Endothelial cell (in vitro differentiated cells): ENCODE results near the gene RRM1. TPM values are rescaled to one million over a fixed set of nuclear protein-coding genes. Genes with fewer than 3 reads are reported as not detected.

Experiments used
- DNase-seq: peaks from one replicate; pipeline ENCODE4 v3.0.0; 2021; ENCODE audit warnings: low spot score
- H3K27ac Mint-ChIP-seq: one replicate; pipeline ENCODE4 v1.8.0; 2021; ENCODE audit warnings: mixed read lengths, inconsistent platforms; ENCODE audit not compliant: unreplicated experiment
- H3K27me3 Mint-ChIP-seq: one replicate; pipeline ENCODE4 v1.8.0; 2021; ENCODE audit warnings: mild to moderate bottlenecking, moderate library complexity, mixed read lengths, inconsistent platforms; ENCODE audit not compliant: unreplicated experiment
- H3K36me3 Mint-ChIP-seq: one replicate; pipeline ENCODE4 v1.8.0; 2021; ENCODE audit warnings: mild to moderate bottlenecking, low read depth, mixed read lengths, inconsistent platforms; ENCODE audit not compliant: unreplicated experiment
- H3K4me1 Mint-ChIP-seq: one replicate; pipeline ENCODE4 v1.8.0; 2021; ENCODE audit warnings: mild to moderate bottlenecking, mixed read lengths, inconsistent platforms; ENCODE audit not compliant: unreplicated experiment
- H3K4me3 Mint-ChIP-seq: one replicate; pipeline ENCODE4 v1.8.0; 2021; ENCODE audit warnings: mild to moderate bottlenecking, mixed read lengths, inconsistent platforms; ENCODE audit not compliant: unreplicated experiment
- H3K9me3 Mint-ChIP-seq: one replicate; pipeline ENCODE4 v1.8.0; 2021; ENCODE audit warnings: mixed read lengths, inconsistent platforms; ENCODE audit not compliant: unreplicated experiment
- CTCF ChIP-seq: fragments of 200-600 bp; sonication (generic); IDR thresholded peaks from one replicate; pipeline ENCODE4 v1.5.0; 2021; ENCODE audit warnings: antibody characterized with exemption; ENCODE audit not compliant: unreplicated experiment
- total RNA-seq: library from RNA; stranded (reverse); fragmentation: NEBNext Ultra II Directional; extraction: Animal tissue kit (Norgen Biotek cat#: 25700); gene quantifications from one replicate; pipeline ENCODE4 v1.2.1, GENCODE V29; 2021; ENCODE audit not compliant: unreplicated experiment

RRM1 gene
- total RNA-seq, 1 donor from 2014 or later = 48.0 TPM

DNA sequence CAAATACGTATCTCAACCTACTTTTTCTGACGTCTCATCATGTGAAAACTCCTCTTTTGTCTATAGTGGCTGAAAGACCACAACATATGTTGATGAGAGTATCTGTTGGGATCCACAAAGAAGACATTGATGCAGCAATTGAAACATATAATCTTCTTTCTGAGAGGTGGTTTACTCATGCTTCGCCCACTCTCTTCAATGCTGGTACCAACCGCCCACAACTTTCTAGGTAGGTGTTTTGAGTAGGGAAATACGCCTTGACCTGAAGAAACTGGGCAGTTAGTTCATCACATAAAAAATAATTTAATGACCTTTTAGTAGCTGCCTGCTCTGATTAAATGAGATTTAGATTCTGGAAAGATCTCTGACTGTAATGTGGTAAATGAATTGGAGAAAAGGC lies 17.2 kb downstream of the RRM1 start:
- no peak for DNase-seq

GRCh38 chr11:4115128-4115527 lies 20.5 kb downstream of the RRM1 start:
- H3K27ac Mint-ChIP-seq = no peak overlapping the region
- TF ChIP-seq CTCF = no peak
- peaks cover 8% of the 10 kb centered on the region for H3K36me3 Mint-ChIP-seq
- no peak for DNase-seq
- H3K27me3 Mint-ChIP-seq = no peaks in the 10 kb centered on the region
- H3K4me3 Mint-ChIP-seq = no peak overlapping the region
- H3K9me3 Mint-ChIP-seq = no peaks in the 10 kb centered on the region
- H3K4me1 Mint-ChIP-seq = no peaks in the 10 kb centered on the region

More for the DNA sequence above, 17.2 kb downstream of the RRM1 start:
- Mint-ChIP-seq H3K36me3 (peaks cover 8% of the 10 kb centered on the region), H3K27ac (no peak overlapping the region), H3K9me3 (no peaks in the 10 kb centered on the region), H3K4me1 (no peaks in the 10 kb centered on the region), H3K4me3 (no peak overlapping the region), H3K27me3 (no peaks in the 10 kb centered on the region)
- TF ChIP-seq CTCF = no peak

DNA sequence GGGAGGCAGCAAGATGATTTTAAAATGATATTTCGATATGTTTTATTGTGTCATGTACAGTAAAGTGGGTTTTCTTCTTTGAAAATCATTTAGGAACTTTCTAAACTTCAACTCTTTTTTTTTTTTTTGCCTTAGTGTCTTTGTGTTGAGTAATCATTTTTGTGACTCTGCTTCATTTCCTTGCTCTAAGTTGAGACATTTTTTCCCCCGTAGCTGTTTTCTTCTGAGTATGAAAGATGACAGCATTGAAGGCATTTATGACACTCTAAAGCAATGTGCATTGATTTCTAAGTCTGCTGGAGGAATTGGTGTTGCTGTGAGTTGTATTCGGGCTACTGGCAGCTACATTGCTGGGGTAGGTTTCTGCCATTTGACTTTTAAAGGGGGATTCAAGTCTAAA lies 23.5 kb downstream of the RRM1 start:
- no peak overlapping the region for H3K4me3 Mint-ChIP-seq
- H3K36me3 Mint-ChIP-seq = peaks cover 13% of the 10 kb centered on the region
- TF ChIP-seq CTCF = no peak
- DNase-seq = no peak
- H3K27ac Mint-ChIP-seq = no peak overlapping the region
- H3K27me3 Mint-ChIP-seq = no peaks in the 10 kb centered on the region
- no peaks in the 10 kb centered on the region for H3K9me3 Mint-ChIP-seq
- no peaks in the 10 kb centered on the region for H3K4me1 Mint-ChIP-seq

GRCh38 chr11:4123218-4123617 lies 28.6 kb downstream of the RRM1 start:
- no peak for TF ChIP-seq CTCF
- H3K4me3 Mint-ChIP-seq = no peak overlapping the region
- H3K27me3 Mint-ChIP-seq = no peaks in the 10 kb centered on the region

GRCh38 chr11:4125141-4125540 lies 30.5 kb downstream of the RRM1 start:
- peaks cover 19% of the 10 kb centered on the region for H3K36me3 Mint-ChIP-seq
- H3K27me3 Mint-ChIP-seq = no peaks in the 10 kb centered on the region
- no peak for TF ChIP-seq CTCF
- H3K27ac Mint-ChIP-seq = no peak overlapping the region
- no peaks in the 10 kb centered on the region for H3K4me1 Mint-ChIP-seq
- H3K4me3 Mint-ChIP-seq = no peak overlapping the region
- DNase-seq = no peak
- H3K9me3 Mint-ChIP-seq = no peaks in the 10 kb centered on the region

More at GRCh38 chr11:4123218-4123617, 28.6 kb downstream of the RRM1 start:
- Mint-ChIP-seq H3K36me3 (peaks cover 19% of the 10 kb centered on the region), H3K9me3 (no peaks in the 10 kb centered on the region), H3K27ac (no peak overlapping the region), H3K4me1 (no peaks in the 10 kb centered on the region)
- no peak for DNase-seq
